Stimulated activated CD8-positive, alpha-beta memory T cell treated with anti-CD3 and anti-CD28 coated beads, Interleukin-12 subunit alpha, Interleukin-12 subunit beta, amount 100 ng/mL, for 1 hour (primary cell): ENCODE measurements around the gene CRYBG1.
"Not testable (repeated sequence)": the region's sequence is repeated elsewhere in the genome, so short reads cannot be mapped to it uniquely, and the experiment has no call there.

Experiments
- DNase-seq: peaks from one replicate; pipeline ENCODE4 v3.0.0-alpha.2; 2020; ENCODE audit warnings: low read depth

The CRYBG1 gene

DNA sequence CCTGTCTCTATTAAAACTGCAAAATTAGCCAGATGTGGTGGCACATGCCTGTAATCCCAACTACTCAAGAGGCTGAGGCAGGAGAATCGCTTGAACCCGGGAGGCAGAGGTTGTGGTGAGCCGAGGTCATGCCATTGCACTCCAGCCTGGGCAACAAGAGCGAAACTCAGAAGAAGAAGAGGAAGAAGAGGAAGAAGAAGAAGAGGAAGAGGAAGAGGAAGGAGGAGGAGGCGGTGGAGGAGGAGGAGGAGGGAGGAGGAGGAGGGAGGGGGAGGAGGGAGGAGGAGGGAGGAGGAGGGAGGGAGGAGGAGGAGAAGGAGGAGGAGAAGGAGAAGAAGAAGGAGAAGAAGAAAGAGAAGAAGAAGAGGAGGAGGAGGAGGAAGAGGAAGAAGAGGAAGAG is 228.4 kb downstream of the CRYBG1 start:
- DNase-seq = not testable (repeated sequence)

GRCh38 chr6:106591111-106591825 is 230.8 kb downstream of the CRYBG1 start:
- no peak for DNase-seq

DNA sequence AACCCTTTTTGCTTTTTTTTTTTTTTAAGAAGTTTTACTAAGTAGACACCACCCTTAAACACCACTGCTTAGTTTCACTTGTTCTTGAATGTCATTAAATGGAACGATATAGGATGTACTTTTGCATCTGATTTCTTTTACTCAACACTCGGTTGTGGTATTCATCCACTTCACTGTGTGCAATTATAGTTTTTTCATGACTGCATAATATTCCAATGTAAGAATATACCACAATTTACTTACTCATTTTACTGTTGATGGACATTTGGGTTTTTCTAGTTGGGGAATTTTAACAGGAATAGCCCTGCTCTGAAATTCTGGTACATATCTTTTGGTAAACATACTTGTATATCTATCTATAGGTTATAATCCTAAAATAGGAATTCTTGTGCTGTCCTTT is 238.9 kb downstream of the CRYBG1 start:
- DNase-seq = no peak

DNA sequence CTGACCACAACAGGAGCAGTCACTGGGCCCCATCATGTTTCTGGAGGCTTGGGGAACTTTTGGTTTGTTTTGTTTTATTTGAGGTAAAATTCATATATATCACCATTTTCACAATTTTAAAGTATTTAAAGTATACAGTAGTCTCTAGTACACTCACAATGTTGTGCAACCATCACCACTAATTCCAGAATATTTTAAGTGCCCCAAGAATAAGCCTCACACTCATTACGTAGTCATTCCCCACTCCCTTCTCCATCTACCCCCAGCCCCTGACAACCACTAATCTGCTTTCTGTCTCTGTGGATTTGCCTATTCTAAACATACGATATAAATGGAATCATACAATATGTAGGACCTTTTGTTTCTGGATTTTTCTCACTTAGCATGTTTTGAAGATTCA is 239.8 kb downstream of the CRYBG1 start:
- DNase-seq = no peak

DNA sequence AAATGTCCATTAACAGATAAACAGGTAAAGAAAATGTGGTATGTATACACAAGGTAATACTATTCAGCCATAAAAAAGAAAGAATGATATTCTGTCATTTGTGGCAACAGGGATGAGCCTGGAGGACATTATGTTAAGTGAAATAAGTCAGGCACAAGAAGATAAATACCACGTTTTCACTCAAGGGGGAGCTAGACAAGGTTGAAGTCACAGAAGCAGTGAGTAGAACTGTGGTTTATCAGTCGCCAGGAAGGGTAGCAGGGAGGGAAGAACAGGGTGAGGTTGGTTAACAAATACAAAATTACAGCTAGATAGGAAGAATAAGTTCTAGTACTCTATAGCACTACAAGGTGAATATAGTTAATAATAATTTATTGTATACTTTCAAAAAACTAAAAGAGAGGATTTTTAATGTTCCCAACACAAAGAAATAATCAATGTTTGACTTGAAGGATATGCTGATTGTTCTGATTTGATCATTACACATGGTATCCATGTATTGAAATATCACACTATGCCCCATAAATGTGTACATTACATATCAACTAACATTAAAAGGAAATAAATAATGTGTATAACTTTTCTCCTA is 247.7 kb downstream of the CRYBG1 start:
- DNase-seq = no peak

DNA sequence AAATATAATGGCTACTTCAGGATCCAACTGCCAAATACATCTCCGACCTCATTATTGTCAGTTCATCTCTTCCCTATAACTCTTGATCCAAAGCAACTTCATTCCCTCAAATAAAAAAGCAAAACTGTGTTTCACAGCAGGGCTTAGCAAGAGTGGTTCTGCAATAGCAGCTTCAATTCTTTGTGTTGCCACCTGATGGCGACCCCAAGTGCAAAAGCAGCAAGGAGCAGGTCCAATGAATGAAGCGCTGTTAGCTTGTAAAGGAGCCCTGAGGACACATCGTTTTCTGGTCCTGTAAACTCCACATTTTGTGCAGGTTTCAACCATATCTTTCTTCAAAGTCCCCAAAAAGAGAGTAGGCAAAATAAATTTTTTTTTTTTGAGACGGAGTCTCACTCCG is 249.2 kb downstream of the CRYBG1 start:
- DNase-seq = no peak

GRCh38 chr6:106611030-106611429 is 250.5 kb downstream of the CRYBG1 start:
- DNase-seq = no peak

DNA sequence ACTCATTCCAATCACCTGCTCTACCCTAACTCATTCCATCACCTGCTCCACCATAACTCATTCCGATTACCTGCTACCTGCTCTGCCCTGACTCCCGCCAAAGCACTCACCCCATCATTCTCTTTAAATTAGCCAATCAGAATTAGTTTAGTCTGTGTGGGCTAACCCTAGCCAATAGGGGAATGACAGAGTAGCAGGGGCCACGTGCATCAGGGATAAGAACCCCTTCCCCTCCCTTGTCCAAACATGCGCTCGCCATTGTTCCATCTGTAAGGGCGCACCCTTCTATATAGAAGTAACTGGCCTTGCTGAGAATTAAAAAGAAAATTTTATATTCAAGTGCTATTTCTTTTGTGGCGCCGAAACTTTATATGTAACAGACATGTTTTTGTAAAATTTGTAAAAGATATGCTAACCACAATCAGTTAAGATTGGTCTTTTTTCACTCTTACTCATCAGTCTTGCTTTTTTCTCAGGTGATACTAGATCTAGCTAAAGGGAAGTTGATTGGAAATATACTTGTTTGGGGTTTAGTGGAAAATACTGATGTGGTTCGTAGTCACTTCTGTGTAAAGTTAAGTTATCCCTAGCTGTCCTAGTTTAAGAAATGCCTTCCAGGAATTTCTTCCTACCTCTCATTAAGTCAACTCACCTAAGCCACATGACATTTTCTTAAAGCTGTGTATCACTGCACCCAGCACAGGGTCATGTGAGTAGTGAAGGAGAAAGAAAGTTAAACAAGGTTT is 252.3 kb downstream of the CRYBG1 start:
- DNase-seq = no peak

GRCh38 chr6:106613590-106613989 is 253.1 kb downstream of the CRYBG1 start:
- no peak for DNase-seq

GRCh38 chr6:106614166-106614565 is 253.6 kb downstream of the CRYBG1 start:
- no peak for DNase-seq

GRCh38 chr6:106614592-106615257 is 254.2 kb downstream of the CRYBG1 start:
- no peak for DNase-seq

GRCh38 chr6:106617302-106617701 is 256.8 kb downstream of the CRYBG1 start:
- DNase-seq = no peak

DNA sequence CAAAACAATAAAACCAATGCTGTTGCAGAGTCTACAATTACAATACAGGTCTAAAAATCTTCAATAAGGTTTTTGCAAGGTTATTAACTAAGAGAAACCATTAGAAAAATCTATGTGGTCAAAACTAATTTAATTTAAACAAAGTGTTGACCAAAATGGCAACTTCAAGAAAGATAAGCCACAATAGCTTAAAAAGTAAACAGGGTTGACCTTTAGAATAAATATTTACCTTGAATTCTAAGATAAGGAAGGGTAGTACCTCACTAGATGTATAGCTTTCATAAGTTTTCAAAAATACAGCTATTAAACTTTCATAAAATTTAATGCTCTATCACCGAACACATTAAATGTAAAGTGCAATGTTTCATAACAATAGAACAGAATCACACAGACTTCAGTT is 257.3 kb downstream of the CRYBG1 start:
- DNase-seq = no peak

DNA sequence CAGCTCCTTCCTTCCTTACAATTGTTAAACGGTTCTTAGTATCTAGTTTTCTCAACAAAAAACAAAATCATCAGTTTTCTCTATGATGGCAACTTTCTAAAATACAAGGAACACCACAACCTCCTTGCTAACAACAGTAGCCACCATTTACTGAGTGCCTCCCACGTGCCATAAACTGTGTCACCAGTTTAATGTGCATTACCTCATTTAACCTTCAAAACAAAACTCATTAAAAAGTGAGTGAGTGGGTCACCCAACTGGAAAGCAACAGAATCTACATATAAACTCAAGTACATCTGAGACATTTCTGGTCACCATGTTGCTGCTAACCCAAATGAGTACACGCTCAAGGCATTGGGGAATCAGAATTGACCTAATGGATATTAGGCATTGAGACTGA is 257.8 kb downstream of the CRYBG1 start:
- DNase-seq = no peak

DNA sequence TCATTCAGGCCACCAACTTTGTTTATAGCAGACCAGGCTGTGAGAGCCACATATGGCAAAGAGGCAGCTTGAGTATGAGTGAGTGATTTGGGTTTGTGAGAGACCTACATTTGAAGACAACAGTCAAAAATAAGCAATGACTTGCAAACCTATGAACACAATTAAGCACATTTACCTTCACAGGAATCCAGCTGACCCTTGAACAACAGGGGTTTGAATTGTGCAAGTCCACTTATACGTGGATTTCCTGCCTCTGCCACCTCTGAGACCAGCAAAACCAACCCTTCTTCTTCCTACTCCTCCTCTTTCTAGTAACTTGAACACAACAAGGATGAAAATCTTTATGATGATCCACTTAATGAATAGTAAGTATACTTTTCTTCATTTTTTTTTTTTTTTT is 258.7 kb downstream of the CRYBG1 start:
- DNase-seq = no peak

DNA sequence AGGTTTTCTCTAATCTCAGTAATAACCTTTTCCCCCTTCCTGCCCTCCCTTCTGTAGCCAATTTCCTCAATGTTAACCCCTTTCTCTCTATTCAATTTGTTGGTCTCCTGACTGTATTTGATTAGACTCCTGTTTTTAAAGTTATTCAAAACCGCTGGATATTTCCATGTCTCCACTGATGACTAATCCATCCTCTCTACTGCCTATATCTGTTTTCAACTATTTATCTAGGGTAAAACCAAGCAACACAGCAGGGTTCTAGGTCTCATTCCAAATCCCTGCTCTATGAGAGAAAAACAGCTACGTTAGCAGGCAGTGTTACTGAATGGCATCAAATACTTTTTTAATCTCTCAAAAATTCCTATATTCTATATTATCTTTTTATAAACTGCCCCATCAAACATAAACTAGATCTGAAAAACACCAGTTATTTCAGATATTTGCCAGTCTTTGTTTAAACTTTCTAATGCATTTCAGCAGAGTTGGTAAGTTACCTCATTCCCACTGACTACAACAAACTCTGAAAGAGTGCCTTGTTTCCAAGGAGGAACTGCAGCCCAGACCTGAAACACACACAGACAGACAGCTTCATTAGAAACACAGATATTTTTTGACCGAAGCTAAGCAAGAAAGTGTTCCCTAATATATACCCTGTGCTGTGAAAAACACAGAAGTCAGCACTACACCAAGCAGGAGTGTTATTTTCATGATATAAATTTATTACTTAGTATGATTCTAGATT is 260.6 kb downstream of the CRYBG1 start:
- DNase-seq = no peak
